Right cardiac atrium (tissue), 5 donors: ENCODE data around the gene TMUB1. TPM values are rescaled to one million over a fixed set of nuclear protein-coding genes. Genes with fewer than 3 reads are reported as not detected.
A peak's percentile ranks its signal among the peaks of the same experiment; 100 is the strongest.

Experiments
- ATAC-seq, 2 donors: fragments of 200-7000 bp; cut with Tn5 transposase; one replicate each; pipeline versions ENCODE4 v1.8.0 to v1.9.1; 2020; ENCODE audit warnings: moderate library complexity in 2 of 2, mild to moderate bottlenecking in 1 of 2
- DNase-seq, 3 donors: peaks; one replicate each; pipeline ENCODE4 v3.0.0-alpha.2; 2020
- H3K27ac ChIP-seq: one replicate; pipeline ENCODE4 v1.5.1; 2013; ENCODE audit warnings: mild to moderate bottlenecking, low read length, control low read depth, moderate library complexity
- H3K27me3 ChIP-seq: one replicate; pipeline ENCODE4 v1.6.1; 2013; ENCODE audit not compliant: control insufficient read depth, insufficient read depth
- H3K4me1 ChIP-seq: one replicate; pipeline ENCODE4 v1.6.1; 2013; ENCODE audit warnings: low read length; ENCODE audit not compliant: control insufficient read depth, insufficient read depth
- H3K4me3 ChIP-seq: one replicate; pipeline ENCODE4 v1.5.1; 2013; ENCODE audit warnings: low read length, control low read depth
- H3K9me3 ChIP-seq: one replicate; pipeline ENCODE4 v1.6.1; 2013; ENCODE audit warnings: low read length; ENCODE audit not compliant: control insufficient read depth
- WGBS: extraction: QIAGEN DNeasy Blood & Tissue Kit; methylation state at CpG from one replicate; pipeline ENCODE4 v1.1.7; 2013; 5-methylcytosine and 5-hydroxymethylcytosine counted together
- intact Hi-C, 4 donors: fragments of 100-400 bp; cut with DNase I; formaldehyde crosslinking; loops; one replicate each; pipeline versions ENCODE4 v1.11.0 to v1.14.0; 2022 to 2023
- polyA plus RNA-seq: library from polyadenylated mRNA; stranded (reverse); fragments of 200-250 nt; gene quantifications from one replicate; pipeline ENCODE4 v1.2.3, GENCODE V29; 2013
- total RNA-seq, 4 donors: library from RNA; stranded (reverse); fragmentation: NEBNext Ultra II Directional; extraction: Animal tissue kit (Norgen Biotek cat#: 25700); gene quantifications; one replicate each; pipeline ENCODE4 v1.2.1, GENCODE V29; 2021
- donor health status: healthy with polysubstance abuse.
- donor health status: DM: no; HTN: yes; CAD: no.
- donor health status: DM: no; HTN: no; CAD: no.
- donor health status: DM: no; HTN: yes; CAD: no; lungs with severe emphysema.
- donor health status: DM: yes; HTN: yes; CAD: no.

TMUB1 gene
- total and polyA plus RNA-seq, 5 donors, result 28.5 to 55.2 (median 36.4) TPM

DNA sequence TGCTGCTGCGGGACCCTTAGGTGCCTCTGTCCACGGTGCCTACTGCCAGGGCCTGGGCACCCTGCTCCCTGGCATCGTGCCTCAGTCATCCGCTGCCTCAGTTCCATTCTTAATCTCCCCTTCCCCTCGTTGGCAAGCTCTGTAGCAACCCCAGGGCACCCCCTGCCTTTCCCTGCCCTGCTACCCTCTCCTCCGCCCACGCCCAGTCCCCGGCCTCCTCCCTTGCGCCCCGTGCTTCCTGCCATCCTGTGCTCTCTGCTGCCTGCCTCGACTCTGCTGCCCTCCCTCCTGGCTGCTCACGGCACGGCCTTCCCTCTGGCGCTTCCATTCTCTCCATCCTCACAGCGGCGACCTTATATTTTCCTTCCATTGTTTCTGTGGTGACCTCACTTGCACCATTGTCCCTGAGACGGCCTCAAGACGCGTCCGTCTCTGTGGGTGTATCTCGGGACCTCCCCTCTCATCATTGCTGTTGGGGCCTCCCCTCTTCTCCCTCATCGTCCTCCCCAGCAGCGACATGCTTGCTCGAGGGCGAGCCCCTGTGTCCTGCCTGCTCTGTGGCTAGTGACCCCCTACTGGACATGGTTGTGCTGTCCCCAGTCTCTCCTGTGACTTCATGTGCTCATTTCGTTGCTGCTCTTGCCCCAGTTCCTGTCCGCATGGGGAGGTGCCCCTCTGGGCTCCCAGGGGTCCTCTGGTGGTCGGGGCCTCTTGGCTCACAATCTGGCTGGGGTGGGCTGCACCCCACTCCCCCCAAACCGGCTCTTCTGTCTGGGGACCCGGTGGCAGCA is 38.3 kb upstream of the TMUB1 start:
- Histone ChIP-seq H3K27ac (no peak overlapping the region), H3K4me3 (no peak overlapping the region), H3K9me3 (no peaks in the 10 kb centered on the region), H3K4me1 (no peaks in the 10 kb centered on the region), H3K27me3 (no peaks in the 10 kb centered on the region)
- ATAC-seq (no peak), DNase-seq (peak in 1 of 3 donors; percentile 40)
- intact Hi-C loops, result loop anchor here in 2 of 4 donors (2.0 to 10.0 kb wide), 2 partner anchors 183 kb away; no protein-coding TSS in a partner anchor
- 76% methylated on average over 30 of the region's 30 CpGs for WGBS

DNA sequence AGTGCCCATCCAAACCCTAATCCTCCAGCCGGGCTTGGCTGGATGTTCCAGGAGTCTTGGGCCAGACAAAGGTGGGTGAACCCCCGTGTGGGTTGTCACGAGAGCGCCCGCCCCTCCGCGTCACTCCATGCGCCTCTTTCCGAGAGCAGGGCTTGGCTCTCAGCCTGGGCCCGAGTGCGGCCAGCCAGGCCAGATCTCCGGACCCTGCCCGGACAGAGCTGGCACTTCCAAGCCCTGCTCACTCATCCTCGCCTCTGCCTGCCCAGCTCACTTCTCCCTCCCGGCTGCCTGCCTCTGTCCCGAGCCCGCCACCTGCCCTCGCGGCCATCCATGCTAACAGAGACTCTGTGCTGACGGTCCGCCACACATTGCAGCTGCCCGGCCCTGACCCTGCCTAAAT is 37.6 kb upstream of the TMUB1 start:
- ATAC-seq, result no peak
- Histone ChIP-seq H3K27ac (no peak overlapping the region), H3K27me3 (no peaks in the 10 kb centered on the region), H3K4me3 (no peak overlapping the region), H3K4me1 (no peaks in the 10 kb centered on the region), H3K9me3 (no peaks in the 10 kb centered on the region)
- intact Hi-C loops, result loop anchor here in 1 of 4 donors (10.0 kb wide), 1 partner anchor 184 kb away; no protein-coding TSS in a partner anchor
- DNase-seq, result peak in 1 of 3 donors; percentile 53
- WGBS, result 89% methylated on average over 22 of the region's 22 CpGs

DNA sequence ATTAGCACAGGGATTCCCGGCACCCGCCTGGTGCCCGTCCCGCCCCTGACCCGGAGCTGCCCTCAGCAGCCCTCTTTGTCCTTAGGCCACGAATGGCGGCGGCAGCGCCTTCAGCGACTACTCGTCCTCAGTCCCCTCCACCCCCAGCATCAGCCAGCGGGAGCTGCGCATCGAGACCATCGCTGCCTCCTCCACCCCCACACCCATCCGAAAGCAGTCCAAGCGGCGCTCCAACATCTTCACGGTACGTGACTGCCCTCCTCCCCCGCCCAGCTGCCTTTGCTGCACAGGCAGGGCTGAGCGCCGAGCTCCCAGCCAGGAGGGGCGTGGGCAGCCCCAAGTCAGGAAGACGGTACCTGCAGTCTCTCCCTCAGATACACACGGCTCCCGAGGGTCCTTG is 36.6 kb upstream of the TMUB1 start:
- H3K27me3 ChIP-seq, result no peaks in the 10 kb centered on the region
- ATAC-seq (no peak), DNase-seq (peak in 1 of 3 donors; percentile 44)
- intact Hi-C loops, result loop anchor here in 2 of 4 donors (10.0 kb wide), 3 partner anchors 95 to 185 kb away; partner anchors contain the start of genes ABCB8 (in 1 of the 2) and ATG9B (in 1 of the 2)
- no peak overlapping the region for H3K27ac ChIP-seq
- 92% methylated on average over 27 of the region's 27 CpGs for WGBS
- no peaks in the 10 kb centered on the region for H3K9me3 ChIP-seq
- no peaks in the 10 kb centered on the region for H3K4me1 ChIP-seq
- H3K4me3 ChIP-seq, result no peak overlapping the region

DNA sequence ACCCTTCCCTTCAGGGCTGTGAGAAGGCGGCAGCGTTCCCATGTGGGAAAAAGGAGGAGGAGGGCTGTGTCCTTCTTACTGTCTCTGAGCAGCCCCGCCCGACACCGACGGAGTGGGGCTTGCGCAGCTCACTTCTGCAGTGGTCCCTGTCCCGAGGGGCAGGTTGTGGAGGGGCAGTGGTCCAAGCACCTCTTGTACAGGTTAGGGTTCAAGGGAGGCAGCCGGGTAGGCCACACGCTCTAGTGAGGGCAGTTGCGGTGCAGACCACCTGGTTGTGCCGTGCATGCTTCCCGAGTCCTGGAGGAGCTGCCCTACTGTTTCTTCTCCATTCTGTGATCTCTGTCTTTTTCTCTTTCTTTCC is 35.7 kb upstream of the TMUB1 start:
- Histone ChIP-seq H3K4me3 (no peak overlapping the region), H3K4me1 (peaks cover 3% of the 10 kb centered on the region), H3K27ac (no peak overlapping the region), H3K27me3 (no peaks in the 10 kb centered on the region), H3K9me3 (no peaks in the 10 kb centered on the region)
- intact Hi-C loops, result loop anchor here in 2 of 4 donors (10.0 kb wide), 2 partner anchors 94 to 104 kb away; partner anchors contain the start of genes ABCB8 (in 1 of the 2) and ATG9B (in 1 of the 2)
- 96% methylated on average over 13 of the region's 13 CpGs for WGBS
- ATAC-seq, result no peak
- DNase-seq, result peak in 1 of 3 donors; percentile 35

DNA sequence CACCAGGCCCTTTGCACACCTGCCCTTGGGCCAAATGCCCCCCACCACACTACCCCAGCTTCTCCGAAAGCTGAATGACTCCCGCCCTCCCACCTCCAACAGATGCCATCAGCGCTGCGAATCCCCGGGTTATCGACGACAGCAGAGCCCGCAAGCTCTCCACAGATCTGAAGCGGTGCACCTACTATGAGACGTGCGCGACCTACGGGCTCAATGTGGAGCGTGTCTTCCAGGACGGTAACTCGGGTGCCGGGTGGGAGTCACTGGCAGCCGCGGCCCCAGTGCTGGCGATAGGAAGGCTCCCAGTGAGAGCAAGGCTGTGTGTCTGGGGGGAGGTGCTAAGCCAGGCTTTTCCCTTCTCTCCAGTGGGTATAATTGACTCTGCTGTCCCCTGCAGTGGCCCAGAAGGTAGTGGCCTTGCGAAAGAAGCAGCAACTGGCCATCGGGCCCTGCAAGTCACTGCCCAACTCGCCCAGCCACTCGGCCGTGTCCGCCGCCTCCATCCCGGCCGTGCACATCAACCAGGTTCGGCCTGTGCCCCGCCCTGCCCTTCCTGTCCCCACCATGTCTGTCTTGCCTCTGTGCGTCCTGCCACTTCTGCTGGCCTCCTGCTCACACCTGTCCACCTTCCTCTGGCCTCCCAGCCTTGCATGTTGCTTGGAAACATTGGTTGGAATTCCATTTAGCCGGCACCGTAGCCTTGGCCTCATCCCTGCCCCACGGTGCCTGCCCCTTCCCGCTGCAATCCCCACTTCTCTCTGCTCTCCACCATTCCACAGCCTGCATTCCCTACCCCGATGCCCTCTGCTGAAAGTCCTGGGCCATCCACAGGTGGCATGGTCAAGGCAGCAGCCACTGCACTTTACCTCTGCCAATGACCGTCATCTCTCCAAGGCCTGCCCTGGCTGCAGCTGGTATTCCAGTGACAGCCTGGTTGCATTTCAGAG is 35.1 kb upstream of the TMUB1 start:
- peak in 1 of 3 donors; percentile 52 for DNase-seq
- ATAC-seq, result no peak
- intact Hi-C loops, result loop anchor here in 2 of 4 donors (10.0 kb wide), 2 partner anchors 94 to 104 kb away; partner anchors contain the start of genes ABCB8 (in 1 of the 2) and ATG9B (in 1 of the 2)
- Histone ChIP-seq H3K4me3 (no peak overlapping the region), H3K27me3 (no peaks in the 10 kb centered on the region), H3K9me3 (no peaks in the 10 kb centered on the region), H3K27ac (no peak overlapping the region), H3K4me1 (peaks cover 3% of the 10 kb centered on the region)
- WGBS, result 93% methylated on average over 38 of the region's 38 CpGs

DNA sequence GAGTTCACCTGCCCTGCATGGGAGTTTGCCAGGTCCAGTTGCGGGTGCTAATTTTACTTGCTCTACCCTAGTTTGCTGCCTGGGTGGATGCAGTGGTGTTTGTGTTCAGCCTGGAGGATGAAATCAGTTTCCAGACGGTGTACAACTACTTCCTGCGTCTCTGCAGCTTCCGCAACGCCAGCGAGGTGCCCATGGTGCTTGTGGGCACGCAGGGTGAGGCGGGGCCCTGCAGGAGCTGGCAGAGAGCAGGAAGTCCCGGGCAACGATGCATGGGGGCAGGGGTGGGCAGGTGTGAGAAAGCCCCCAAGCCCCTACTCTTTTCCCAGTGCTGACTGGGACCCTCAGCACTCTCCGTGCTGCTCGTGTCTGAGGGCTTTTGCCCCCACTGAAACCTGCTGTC is 34.3 kb upstream of the TMUB1 start:
- intact Hi-C loops, result loop anchor here in 2 of 4 donors (10.0 kb wide), 2 partner anchors 93 to 103 kb away; partner anchors contain the start of genes ABCB8 (in 1 of the 2) and ATG9B (in 1 of the 2)
- ATAC-seq (no peak), DNase-seq (peak in 1 of 3 donors; percentile 34)
- peaks cover 3% of the 10 kb centered on the region for H3K4me1 ChIP-seq
- 90% methylated on average over 12 of the region's 12 CpGs for WGBS
- H3K4me3 ChIP-seq, result no peak overlapping the region
- H3K9me3 ChIP-seq, result no peaks in the 10 kb centered on the region
- no peaks in the 10 kb centered on the region for H3K27me3 ChIP-seq
- no peak overlapping the region for H3K27ac ChIP-seq

DNA sequence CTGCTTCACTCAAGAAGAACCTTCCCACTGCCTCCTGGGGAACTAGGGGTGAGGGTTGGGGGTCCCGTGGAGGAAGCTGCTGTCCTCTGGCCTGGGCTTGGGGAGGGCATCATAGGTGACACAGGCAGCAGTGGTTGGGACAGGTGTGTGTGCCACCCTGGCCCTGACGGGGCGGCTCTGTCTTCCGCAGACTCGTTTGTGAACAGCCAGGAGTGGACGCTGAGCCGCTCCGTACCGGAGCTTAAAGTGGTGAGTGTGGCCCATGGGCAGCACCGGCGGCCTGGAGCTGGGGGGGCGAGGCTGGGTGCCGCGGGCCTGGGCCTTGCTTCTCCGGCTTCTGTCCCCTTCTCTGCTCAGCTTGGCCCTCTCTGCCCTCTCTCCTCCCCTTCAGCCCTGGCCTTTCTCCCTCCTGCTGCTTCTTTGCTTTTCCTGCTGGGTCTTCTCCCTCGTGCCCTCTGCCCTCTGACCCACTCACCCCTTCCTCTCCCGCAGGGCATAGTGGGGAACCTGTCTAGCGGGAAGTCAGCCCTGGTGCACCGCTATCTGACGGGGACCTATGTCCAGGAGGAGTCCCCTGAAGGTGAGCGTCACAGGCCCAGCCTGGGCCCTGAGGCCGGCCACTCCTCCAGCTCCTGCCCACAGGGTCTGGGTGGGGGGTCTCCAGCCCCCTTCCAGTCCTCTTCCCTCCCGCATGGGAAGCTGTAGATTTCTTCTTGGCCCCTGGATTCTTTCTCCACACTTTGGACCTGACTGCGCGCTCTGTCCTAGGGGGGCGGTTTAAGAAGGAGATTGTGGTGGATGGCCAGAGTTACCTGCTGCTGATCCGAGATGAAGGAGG is 33.5 kb upstream of the TMUB1 start:
- H3K27me3 ChIP-seq, result no peaks in the 10 kb centered on the region
- intact Hi-C loops, result loop anchor here in 2 of 4 donors (10.0 kb wide), 2 partner anchors 92 to 102 kb away; partner anchors contain the start of genes ABCB8 (in 1 of the 2) and ATG9B (in 1 of the 2)
- peaks cover 3% of the 10 kb centered on the region for H3K4me1 ChIP-seq
- DNase-seq (peak in 1 of 3 donors; percentile 62), ATAC-seq (no peak)
- H3K4me3 ChIP-seq, result no peak overlapping the region
- H3K27ac ChIP-seq, result no peak overlapping the region
- H3K9me3 ChIP-seq, result no peaks in the 10 kb centered on the region
- 93% methylated on average over 27 of the region's 27 CpGs for WGBS

DNA sequence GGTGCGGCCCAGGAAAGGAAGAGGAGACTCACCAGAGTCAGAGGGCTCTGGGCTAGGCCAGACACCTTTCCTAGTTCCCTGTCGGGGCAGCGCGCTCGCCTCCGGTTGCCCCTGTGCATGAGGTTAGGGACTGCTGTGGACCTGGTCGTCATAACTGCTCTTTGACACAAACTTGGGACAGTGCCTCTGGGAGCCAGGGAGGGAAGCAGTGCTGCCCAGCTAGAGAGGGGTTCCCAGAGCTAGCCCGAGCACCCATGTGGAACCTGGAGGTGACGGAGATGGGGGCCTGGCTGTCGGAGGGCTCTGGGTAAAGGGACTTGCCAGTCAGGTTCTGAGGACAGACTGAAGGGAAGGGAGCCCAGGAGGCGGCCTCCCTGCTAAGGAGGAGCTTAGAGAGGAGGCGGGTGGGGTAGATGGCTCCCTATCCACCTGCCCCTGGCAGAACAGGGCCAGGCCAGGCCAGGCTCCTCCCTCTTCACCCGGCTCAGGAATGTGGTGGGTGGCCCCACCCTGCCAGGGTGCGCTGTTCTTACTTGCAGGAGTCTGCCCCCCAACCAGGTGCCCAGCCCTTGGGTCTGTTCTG is 32.6 kb upstream of the TMUB1 start:
- Histone ChIP-seq H3K9me3 (no peaks in the 10 kb centered on the region), H3K4me3 (no peak overlapping the region), H3K4me1 (peaks cover 3% of the 10 kb centered on the region), H3K27me3 (no peaks in the 10 kb centered on the region), H3K27ac (no peak overlapping the region)
- DNase-seq, result peak in 1 of 3 donors; percentile 62
- intact Hi-C loops, result loop anchor here in 2 of 4 donors (10.0 kb wide), 2 partner anchors 91 to 101 kb away; partner anchors contain the start of genes ABCB8 (in 1 of the 2) and ATG9B (in 1 of the 2)
- 81% methylated on average over 14 of the region's 14 CpGs for WGBS
- ATAC-seq, result peak in 1 of 2 donors; percentile 2

DNA sequence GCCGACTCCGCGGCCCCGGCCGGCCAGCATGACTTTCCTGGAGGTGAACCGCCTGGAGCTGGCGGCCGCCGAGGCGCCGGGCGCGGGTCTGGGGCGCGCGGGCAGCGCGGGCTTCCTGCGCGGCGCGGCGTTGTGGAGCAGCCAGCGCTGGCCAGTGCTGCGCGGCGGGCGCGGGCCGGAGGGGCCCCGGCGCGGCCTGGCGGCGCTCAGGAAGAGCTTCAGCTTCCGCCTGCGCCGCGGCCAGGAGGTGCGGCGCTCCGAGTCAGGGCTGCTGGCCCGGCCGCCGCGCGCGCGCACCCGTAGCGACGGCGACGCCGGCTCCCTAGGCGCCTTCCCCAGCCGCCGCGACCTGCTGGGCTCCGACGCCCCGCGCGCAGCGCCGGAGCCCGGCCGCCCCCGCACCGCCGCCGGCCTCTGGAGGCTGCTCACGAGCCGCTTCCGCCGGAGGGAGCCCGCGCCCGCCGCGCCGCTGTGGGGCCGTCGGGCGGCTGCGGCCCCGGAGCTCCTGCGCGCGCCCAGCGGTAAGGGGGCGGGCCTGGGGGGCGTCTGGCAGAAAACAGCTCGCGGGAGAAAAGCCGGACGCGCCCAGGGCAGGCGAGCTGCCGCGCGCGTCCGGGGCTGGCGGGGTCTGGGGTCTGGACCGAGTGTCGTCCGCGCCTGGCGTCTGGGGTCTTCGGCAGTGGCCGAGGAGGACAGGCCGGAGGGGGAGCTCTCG is 32.0 kb upstream of the TMUB1 start:
- Histone ChIP-seq H3K4me3 (peak overlapping the region; percentile 60), H3K27me3 (no peaks in the 10 kb centered on the region), H3K27ac (no peak overlapping the region), H3K9me3 (no peaks in the 10 kb centered on the region), H3K4me1 (peaks cover 3% of the 10 kb centered on the region)
- ATAC-seq (peak; percentile 22 to 31), DNase-seq (peak in 2 of 3 donors; percentile 62 to 72)
- 5% methylated on average over 114 of the region's 114 CpGs for WGBS
- intact Hi-C loops, result loop anchor here in 2 of 4 donors (10.0 kb wide), 2 partner anchors 90 to 100 kb away; partner anchors contain the start of genes ABCB8 (in 1 of the 2) and ATG9B (in 1 of the 2)
